Left ventricle myocardium inferior (tissue), 1 donor: ENCODE results near the gene WNT9A. TPM values are rescaled to one million over a fixed set of nuclear protein-coding genes. Genes with fewer than 3 reads are reported as not detected.

Experiments used
- DNase-seq: peaks from one replicate; pipeline ENCODE4 v3.0.0-alpha.2; 2020
- H3K27ac ChIP-seq: fragments of 200-600 bp; replicated peaks from 2 replicates; pipeline ENCODE4 v1.8.0; 2021
- H3K27me3 ChIP-seq: fragments of 200-600 bp; 2 replicates; pipeline ENCODE4 v1.8.0; 2021; ENCODE audit warnings: low read depth
- H3K36me3 ChIP-seq: fragments of 200-600 bp; 2 replicates; pipeline ENCODE4 v1.8.0; 2021
- H3K4me1 ChIP-seq: fragments of 200-600 bp; 2 replicates; pipeline ENCODE4 v1.8.0; 2021
- H3K4me3 ChIP-seq: fragments of 200-600 bp; 2 replicates; pipeline ENCODE4 v1.8.0; 2021; ENCODE audit warnings: mild to moderate bottlenecking, moderate library complexity
- H3K9me3 ChIP-seq: fragments of 200-600 bp; replicated peaks from 2 replicates; pipeline ENCODE4 v1.8.0; 2021
- intact Hi-C: fragments of 100-400 bp; cut with micrococcal nuclease; formaldehyde crosslinking; loops from one replicate; pipeline ENCODE4 v1.11.0; 2022
- total RNA-seq: library from RNA; stranded (reverse); fragmentation: NEBNext Ultra II Directional; extraction: Animal tissue kit (Norgen Biotek cat#: 25700); gene quantifications from one replicate; pipeline ENCODE4 v1.2.1, GENCODE V29; 2021
- TF ChIP-seq, protein P1 (sequence below): fragments of 200-600 bp; IDR thresholded peaks from 2 replicates; pipeline ENCODE4 v1.8.0; 2021; ENCODE audit warnings: antibody characterized with exemption, mild to moderate bottlenecking, borderline replicate concordance
- donor health status: DM: no; HTN: yes; CAD: no; lungs with severe emphysema.

Gene WNT9A
- total RNA-seq, 1 donor from 2014 or later = 4.8 TPM

DNA sequence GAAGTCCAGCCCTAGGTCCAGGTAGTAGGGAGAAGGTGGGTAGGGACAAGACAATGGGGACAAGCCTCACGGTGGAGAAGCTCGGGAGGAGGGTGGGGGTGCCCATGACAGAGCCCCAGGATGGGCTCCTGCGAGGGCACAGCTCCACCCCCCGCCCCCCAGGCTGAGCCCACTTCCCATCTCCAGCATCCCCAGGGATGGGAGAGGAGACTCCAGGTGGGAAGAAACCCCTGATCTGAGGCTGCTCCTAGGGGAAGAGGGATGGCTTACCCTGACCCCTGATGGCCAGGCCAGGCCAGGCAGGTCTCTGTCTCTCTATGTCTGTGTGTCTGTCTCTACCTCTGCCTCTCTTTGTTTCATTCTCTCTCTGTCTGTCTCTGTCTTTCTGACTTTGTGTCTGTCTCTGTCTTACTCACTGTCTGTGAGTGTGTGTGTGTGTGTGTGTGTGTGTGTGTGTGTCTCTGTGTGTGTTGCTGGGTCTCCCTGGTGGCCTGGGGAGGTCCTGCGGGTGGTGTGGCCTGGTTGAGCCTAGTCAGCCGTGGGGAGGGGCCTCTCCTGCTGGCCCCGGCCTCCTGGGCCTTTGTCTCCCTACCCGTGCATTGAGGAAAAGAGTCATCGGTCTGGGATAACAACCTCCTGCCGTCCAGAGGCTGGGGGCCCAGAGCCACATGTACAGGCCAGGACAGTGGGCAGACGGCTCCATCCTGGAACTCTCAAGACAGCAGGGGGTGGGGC is 45.7 kb downstream of the WNT9A start:
- H3K4me1 ChIP-seq = no peaks in the 10 kb centered on the region
- intact Hi-C loops = no loop called here
- no peaks in the 10 kb centered on the region for H3K36me3 ChIP-seq
- no peak overlapping the region for H3K27ac ChIP-seq
- no peaks in the 10 kb centered on the region for H3K9me3 ChIP-seq
- H3K27me3 ChIP-seq = no peaks in the 10 kb centered on the region
- DNase-seq = peak; percentile 4
- TF ChIP-seq, protein P1, sequence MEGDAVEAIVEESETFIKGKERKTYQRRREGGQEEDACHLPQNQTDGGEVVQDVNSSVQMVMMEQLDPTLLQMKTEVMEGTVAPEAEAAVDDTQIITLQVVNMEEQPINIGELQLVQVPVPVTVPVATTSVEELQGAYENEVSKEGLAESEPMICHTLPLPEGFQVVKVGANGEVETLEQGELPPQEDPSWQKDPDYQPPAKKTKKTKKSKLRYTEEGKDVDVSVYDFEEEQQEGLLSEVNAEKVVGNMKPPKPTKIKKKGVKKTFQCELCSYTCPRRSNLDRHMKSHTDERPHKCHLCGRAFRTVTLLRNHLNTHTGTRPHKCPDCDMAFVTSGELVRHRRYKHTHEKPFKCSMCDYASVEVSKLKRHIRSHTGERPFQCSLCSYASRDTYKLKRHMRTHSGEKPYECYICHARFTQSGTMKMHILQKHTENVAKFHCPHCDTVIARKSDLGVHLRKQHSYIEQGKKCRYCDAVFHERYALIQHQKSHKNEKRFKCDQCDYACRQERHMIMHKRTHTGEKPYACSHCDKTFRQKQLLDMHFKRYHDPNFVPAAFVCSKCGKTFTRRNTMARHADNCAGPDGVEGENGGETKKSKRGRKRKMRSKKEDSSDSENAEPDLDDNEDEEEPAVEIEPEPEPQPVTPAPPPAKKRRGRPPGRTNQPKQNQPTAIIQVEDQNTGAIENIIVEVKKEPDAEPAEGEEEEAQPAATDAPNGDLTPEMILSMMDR = no peak
- no peak overlapping the region for H3K4me3 ChIP-seq

DNA sequence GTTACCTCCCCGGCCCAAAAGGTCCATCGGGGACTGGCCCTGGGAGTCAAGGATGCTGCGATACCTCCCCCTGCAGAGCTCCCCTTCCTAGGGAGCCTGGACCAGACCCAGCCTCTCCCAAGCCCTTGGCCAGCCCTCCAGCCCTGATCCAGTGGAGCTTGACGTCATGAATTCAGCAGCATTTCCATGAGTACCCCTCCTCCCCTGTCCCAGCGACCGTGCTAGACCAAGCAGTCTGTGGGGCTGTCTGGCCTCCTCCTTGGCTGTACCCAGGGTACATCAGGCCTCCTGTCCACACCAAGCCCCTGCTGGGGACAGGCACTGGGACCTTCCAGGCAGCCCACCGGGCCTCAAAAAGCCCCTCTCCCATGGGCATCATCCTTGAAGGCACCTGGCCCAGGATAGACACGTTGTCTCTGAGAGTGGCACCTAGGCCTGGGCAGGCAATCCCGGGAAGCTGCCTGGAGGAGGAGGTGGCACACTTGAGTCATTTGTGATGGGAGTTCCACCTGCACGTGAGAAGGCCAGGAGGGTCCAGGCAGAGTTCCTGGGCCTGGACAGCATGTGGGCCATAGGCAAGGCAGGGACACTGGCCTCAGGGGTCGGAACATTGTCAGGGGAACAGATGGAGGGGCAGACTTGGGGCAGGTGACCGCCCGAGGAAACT is 46.4 kb downstream of the WNT9A start:
- Histone ChIP-seq H3K9me3 (no peaks in the 10 kb centered on the region), H3K27me3 (no peaks in the 10 kb centered on the region), H3K4me1 (no peaks in the 10 kb centered on the region), H3K4me3 (no peak overlapping the region), H3K36me3 (no peaks in the 10 kb centered on the region), H3K27ac (no peak overlapping the region)
- peak; percentile 7 for DNase-seq
- intact Hi-C loops = no loop called here
- TF ChIP-seq, protein P1 = no peak

DNA sequence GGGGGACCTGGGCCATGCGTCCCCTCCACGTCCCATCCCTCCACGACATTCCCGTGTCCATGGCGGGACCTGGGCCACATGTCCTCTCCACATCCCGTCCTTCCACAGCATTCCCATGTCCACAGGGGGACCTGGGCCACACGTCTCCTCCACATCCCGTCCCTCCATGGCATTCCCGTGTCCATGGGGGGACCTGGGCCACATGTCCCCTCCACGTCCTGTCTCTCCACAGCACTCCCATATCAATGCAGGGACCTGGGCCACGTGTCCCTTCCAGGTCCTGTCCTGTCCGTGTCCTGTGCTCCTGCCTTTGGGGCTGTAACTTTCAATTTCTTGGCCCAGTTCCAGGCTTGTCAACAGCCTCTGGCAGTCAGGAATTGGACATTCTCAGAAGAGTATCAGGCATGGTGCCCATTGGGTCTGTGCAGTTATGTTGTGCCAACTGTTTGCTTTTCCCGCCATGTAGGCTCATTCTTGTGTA is 47.1 kb downstream of the WNT9A start:
- DNase-seq = peak; percentile 2

DNA sequence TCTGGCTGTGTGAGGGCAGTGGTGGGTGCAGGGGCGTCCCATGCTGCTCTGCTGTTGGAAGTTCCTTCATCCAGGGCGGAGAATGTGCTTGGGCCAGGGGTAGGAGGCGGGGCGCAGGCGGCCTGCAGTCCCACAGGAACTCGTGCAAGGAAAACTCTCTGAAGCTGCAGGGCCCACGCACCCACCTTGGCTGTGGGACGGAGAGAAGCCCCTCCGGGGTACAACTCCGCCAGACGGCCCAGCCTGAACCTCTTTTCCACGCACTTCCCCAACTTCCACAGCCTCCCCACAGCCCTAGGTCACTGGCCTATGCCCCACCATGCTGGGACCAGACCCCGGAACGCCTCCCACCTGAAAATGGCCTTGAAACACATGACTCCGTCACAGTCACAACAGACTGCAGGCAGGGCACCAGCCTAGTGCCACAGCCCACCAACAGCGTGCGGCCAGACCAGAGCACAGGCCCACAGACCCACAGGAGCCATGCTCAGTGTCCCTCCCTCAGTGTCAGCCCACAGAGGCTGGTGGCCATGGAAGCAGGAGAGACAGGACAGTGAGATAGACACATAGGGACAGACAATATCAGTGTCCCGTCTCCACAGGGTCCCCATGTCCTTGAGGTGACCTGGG is 47.8 kb downstream of the WNT9A start:
- TF ChIP-seq, protein P1 = no peak
- H3K27me3 ChIP-seq = no peaks in the 10 kb centered on the region
- intact Hi-C loops = no loop called here
- no peaks in the 10 kb centered on the region for H3K36me3 ChIP-seq
- H3K27ac ChIP-seq = no peak overlapping the region
- H3K4me3 ChIP-seq = no peak overlapping the region
- peak; percentile 11 for DNase-seq
- H3K9me3 ChIP-seq = no peaks in the 10 kb centered on the region
- H3K4me1 ChIP-seq = no peaks in the 10 kb centered on the region

More for the DNA sequence above, 47.1 kb downstream of the WNT9A start:
- H3K9me3 ChIP-seq = no peaks in the 10 kb centered on the region
- no peaks in the 10 kb centered on the region for H3K27me3 ChIP-seq
- H3K4me1 ChIP-seq = no peaks in the 10 kb centered on the region
- no peaks in the 10 kb centered on the region for H3K36me3 ChIP-seq
- TF ChIP-seq, protein P1 = no peak
- no peak overlapping the region for H3K4me3 ChIP-seq
- H3K27ac ChIP-seq = no peak overlapping the region
- intact Hi-C loops = no loop called here

DNA sequence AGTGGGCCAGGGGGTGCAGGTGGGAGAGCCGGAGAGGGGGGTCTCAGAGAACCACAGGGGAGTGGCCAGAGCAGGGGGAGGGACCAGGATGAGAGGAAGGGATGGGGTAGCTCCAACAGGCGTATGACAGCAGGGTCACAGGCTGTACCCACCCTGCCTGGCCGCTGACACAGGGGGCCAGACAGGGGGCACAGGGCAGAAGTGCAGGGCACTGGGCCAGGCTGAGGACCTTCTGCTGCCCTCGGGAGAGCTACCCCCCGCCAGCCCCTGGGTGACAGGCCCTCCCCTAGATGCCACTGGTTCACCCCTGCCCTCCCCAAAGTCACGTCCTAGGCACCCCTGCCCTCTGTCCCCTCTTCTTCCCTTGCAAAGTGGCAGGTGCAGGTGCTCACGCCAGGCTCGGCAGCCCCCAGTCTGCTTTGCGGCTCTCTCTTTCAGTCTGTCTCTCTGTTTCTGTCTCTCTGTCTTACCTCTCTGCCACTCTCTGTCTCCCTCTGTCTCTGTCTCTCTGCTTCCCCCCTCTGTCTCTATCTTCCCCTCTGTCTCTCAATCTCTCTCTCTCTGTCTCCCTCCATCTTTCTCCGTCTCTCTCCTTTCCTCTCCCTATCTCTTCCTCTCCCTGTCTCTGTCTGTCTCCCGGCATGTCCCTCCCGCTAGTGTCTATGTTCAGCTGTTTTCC is 48.5 kb downstream of the WNT9A start:
- no peak overlapping the region for H3K4me3 ChIP-seq
- TF ChIP-seq, protein P1 = no peak
- H3K4me1 ChIP-seq = no peaks in the 10 kb centered on the region
- peak; percentile 9 for DNase-seq
- H3K27me3 ChIP-seq = no peaks in the 10 kb centered on the region
- H3K36me3 ChIP-seq = no peaks in the 10 kb centered on the region
- H3K27ac ChIP-seq = no peak overlapping the region
- intact Hi-C loops = no loop called here
- no peaks in the 10 kb centered on the region for H3K9me3 ChIP-seq
